T-helper 1 cell (primary cell): ENCODE data around the gene THUMPD2.
"Not testable (repeated sequence)": the region's sequence is repeated elsewhere in the genome, so short reads cannot be mapped to it uniquely, and the experiment has no call there.

Source experiments
- DNase-seq, 5 donors: peaks; one replicate each; pipeline ENCODE4 v3.0.0-alpha.2; 2012 to 2020
- total RNA-seq, 4 donors: gene quantifications; one replicate each; lab custom pipeline; 2026; lab: John Stamatoyannopoulos, UW

THUMPD2 gene, protein sequence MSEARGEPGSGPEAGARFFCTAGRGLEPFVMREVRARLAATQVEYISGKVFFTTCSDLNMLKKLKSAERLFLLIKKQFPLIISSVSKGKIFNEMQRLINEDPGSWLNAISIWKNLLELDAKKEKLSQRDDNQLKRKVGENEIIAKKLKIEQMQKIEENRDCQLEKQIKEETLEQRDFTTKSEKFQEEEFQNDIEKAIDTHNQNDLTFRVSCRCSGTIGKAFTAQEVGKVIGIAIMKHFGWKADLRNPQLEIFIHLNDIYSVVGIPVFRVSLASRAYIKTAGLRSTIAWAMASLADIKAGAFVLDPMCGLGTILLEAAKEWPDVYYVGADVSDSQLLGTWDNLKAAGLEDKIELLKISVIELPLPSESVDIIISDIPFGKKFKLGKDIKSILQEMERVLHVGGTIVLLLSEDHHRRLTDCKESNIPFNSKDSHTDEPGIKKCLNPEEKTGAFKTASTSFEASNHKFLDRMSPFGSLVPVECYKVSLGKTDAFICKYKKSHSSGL
- total RNA-seq, result 8.2 to 15.1 (median 12.2) reads per million in 4 donors

DNA sequence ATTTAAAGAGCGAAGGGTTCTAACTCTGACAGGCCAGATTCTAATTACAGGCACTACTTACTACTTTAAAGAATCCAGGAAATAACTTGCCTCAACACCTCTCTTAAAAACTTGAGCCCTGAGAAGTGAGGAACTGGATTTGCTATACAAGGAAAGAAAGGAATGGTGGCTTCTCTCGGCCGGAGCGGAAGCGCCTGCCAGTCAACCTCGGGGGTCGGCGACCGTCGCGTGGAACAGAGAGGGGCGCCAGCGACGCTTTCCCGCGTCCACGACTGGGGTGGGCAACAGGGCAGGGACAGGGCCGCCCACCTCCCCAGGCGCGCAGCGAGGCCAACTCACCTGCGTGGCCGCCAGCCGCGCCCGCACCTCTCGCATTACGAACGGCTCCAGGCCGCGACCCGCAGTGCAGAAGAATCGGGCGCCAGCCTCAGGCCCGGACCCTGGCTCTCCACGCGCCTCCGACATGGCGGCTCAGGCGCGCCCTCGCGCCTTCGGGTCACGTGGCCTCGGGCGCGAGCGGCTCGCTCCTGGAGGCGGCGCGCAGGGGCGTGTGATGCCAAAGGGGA, at the start of gene THUMPD2:
TSS of gene THUMPD2 (minus strand) at position 484 of the 566 bp plus-strand sequence. CDS start at position 465, 19 bp downstream.
- peak; percentile 12 to 81 (median 25) for DNase-seq

- DNase-seq, result no peak
Observed at GRCh38 chr2:39821871-39822270, 42.8 kb upstream of the THUMPD2 start.

DNA sequence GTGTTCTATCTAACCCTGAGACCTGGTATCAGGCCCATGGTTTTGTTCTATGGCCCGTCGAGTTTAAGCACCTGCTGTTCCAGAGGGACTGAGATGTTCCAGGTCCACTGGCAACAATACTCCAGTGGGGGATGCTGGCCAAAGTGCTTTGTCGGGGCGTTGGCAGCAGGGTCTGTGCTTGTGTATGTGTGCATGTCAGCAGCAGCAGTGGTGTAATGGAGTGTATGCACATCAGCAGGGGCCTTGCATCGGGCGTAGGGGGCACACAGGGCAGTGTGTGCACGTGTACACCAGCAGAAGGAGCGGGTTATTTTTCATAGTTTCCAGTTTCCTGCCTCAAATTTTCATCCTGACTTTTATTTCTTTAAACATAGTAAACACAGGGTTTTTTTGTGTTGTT, 37.8 kb upstream of the THUMPD2 start:
- DNase-seq, result no peak

- no peak for DNase-seq
Observed at GRCh38 chr2:39816428-39816827, 37.4 kb upstream of the THUMPD2 start.

GRCh38 chr2:39805936-39806608, 27.0 kb upstream of the THUMPD2 start:
- DNase-seq, result no peak

GRCh38 chr2:39803839-39804238, 24.8 kb upstream of the THUMPD2 start:
- no peak for DNase-seq

DNA sequence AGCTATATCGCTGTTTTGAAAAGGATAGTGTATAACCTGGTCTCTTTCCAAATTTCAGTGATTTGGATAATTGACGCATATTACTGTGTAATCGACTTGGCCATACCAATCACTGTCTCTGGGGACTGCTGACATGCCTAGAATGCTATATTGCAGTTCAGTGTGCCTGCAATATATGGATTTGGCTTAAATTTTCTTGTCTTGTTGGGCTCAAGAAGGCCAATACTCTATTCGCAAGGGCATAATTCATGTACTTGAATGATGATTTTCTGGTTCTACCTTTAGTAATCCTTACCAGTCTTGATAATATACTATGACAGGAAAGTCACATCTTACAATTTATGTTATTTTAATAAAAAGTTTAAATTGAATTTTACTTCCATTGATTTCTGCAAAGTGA, 21.7 kb upstream of the THUMPD2 start:
- DNase-seq, result no peak

DNA sequence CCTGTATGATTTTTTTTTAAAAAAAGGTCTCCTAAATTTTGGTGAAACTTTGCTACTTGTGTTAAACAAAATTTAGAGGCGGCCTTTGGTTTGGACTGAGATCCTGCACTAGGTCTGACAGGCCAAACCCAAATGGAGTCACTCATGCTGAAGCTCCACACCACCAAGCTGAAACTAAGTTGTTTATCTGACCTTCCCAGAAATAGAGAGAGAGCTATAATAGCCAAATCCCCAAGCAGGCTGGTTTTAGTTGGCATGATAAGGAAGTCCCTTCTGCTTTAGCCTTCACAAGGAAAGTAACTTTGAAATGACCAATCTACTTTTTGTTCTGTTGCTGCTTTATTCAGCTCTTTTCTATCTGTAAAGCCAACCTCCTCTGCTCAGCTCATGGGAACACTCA, 17.1 kb upstream of the THUMPD2 start:
- DNase-seq, result no peak

- not testable (repeated sequence) for DNase-seq
Observed at GRCh38 chr2:39790216-39790818, 11.3 kb upstream of the THUMPD2 start.

- DNase-seq, result no peak
Observed at GRCh38 chr2:39787950-39788349, 8.9 kb upstream of the THUMPD2 start.

DNA sequence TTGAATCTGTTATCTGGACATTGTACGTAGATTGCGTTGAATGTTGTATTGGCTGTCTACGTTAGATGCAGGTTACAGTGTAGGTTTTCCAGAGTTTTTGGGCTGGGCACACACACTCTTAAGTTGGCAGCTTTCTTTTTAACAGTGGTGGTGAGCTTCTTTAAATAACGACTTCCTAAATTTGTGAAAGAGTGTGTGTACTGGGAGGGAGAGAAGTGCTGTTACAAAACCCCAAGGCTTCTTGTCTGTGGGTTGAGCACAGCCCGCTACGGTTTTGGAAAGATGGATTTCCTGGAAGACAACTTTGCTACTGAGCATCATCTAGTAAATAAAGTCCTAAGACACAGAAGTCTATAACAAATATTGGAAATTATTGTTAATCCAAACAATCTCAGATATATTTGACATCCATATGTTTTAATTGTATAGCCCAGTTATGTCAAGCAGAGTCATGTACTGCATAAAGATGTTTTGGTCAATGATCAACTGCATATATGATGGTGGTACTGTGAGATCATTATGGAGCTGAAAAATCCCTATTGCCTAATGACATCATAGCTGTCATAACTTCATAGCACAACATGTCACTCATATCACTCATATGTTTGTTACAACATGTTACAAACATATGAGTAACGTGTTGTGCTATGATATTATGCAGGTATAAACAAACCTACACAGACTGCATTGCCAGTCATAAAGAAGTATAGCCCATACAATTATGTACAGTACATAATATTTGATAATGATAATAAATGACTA, 7.9 kb upstream of the THUMPD2 start:
- no peak for DNase-seq

DNA sequence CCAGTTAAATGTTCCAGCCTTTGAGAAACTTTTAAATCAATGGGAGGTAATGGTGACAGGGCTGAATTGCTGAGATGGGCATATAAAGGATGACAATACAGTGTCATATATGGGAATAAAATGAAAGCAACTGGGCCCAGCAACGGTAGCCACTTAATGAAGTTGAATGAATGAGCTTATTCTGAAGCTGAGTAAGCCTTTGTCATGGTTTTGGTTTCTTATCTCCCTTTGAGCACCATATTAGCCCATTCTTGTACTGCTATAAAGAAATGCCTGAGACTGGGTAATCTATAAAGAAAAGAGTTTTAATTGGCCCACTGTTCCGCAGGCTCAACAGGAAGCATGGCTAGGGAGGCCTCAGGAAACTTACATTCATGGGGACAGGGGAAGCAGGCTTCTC, 3.5 kb upstream of the THUMPD2 start:
- DNase-seq, result peak in 1 of 5 donors; percentile 4

GRCh38 chr2:39781697-39782096, 2.6 kb upstream of the THUMPD2 start:
- no peak for DNase-seq

DNA sequence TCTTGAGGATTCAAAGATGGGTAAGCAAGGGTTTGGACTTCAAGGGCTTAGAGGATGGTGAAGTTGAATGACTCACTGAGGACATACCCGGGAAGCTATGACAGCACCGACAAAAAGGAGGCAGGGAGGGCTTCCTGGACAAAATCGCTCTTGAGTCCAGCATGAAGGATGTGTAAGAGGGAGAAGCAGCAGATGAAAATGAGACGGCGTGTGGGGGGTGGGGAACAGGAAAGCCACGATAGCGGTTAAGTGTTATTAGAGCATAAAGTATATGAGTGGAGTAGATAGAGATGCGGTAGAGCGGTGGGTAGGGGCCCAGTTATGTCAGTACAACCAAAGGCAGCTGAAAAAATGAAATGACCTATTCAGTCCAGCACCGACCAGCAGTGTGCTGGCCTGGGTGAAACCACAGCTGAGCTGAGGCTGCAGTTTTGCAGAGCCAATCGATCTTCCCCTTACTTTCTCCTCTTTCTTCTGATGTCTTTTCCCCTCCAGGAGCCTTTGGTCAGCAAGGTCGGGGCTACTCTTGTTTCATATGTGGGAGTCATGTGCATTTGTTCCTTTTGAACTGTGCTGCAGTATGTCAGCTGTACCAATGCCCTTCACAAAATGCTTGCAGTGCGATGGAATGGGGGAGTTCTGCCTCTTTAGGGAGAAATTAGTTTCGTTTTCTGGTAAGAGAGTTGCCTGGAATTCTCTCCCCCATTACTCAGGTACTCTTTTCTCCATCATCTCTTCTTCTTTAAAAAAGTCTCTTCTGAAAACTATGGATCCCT, 2.0 kb upstream of the THUMPD2 start:
- DNase-seq, result no peak

DNA sequence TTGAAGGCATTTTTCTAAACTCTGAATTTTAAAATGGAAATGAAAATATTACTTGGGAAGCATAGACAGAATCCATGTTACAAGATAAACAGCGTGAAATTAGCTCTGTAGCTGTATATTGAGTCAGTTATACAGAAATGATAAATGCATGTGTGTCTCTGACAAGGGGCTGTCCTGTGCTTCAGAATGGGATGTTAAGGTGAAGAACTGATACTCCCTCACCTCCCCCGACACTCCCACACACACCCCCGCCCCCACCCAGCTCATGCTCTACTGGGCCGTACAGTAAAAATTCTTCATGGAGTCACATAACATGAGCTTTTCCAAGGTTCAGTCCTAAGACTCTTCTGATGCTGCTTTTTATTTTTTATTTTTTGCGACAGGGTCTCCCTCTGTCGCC, 869 bp upstream of the THUMPD2 start:
- DNase-seq, result no peak

GRCh38 chr2:39779341-39779851, 338 bp upstream of the THUMPD2 start:
- no peak for DNase-seq

DNA sequence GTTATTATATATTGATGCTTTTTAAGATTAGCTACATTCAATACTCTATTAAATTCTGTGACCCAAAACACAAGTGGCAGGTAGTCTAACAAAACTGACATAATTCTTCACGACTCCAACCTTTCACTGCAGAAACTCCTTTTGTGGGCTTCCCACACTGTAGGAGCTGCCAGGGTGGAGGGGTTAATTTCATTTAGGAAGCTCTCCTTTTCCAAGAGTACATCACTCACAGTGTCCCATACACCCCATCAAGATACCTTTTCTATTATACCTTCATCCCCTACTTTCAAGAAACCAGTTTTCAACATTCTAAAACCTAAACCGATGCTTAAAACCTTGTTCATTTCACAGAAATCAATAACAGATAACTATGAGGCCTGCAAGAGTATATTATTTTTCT, 825 bp downstream of the THUMPD2 start:
- DNase-seq, result no peak

DNA sequence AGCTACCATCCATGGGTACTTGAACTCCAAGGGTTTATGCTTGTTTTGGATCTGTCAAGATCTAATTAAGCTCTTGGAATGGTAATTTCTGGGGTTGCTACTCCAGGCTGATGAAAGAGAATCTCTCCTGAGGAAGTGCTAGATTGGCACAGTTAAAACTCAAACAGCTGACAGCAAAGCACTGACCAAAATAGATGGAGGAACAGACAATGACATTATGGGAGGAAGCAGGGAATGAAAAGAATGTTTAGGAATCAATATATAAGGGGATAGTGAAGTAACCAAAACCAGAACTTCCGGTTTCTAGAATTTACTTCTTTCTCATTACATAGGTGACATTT, 6.3 kb downstream of the THUMPD2 start:
- DNase-seq, result no peak

GRCh38 chr2:39772086-39772811, 6.8 kb downstream of the THUMPD2 start:
- peak in 1 of 5 donors; percentile 44 for DNase-seq

- no peak for DNase-seq
Observed at GRCh38 chr2:39762448-39762847, 16.6 kb downstream of the THUMPD2 start.

- no peak for DNase-seq
Observed at GRCh38 chr2:39757156-39757555, 21.9 kb downstream of the THUMPD2 start.
